ENCODE results near the gene DSCAML1. TPM values are rescaled to one million over a fixed set of nuclear protein-coding genes. Genes with fewer than 3 reads are reported as not detected.

Gene DSCAML1
- total RNA-seq, 1 donor from 2014 or later = 0.45 TPM

- DNase-seq (ENCODE audit: low spot score) = no peak
Observed at GRCh38 chr11:117618982-117619355, 178.0 kb downstream of the DSCAML1 start.

DNA sequence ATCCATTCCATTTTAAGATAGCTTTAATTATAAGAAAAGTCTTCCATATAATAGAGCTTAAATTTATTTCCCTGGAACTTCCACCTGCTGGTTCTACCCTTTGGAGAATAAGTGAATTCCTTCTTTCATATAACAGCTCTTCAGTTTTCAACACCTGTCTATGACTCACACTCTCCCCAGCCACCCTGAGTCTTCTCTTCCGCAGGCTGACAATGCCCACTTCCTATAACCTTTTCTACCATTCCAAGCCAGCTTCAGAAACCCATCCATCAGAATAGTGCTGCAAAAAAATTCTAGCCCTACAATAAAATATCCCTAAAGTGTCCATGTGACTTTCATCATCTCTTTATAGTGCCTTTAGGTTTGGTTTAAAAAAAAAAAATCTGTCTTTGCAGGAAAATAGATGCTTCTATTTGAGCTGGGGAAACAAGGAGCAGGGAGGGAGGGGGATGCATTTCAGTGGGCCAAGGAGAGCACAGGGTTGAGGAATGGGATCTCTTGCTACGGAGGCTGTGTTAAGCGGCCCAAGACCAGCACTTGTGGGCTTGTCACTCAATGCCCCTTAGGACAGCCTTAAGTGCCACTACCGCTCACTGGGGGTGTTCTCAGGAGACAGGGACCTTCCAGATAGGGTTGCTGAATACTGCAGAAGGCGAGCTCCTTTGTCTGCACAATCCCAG is 178.6 kb downstream of the DSCAML1 start:
- DNase-seq (ENCODE audit: low spot score) = no peak

DNA sequence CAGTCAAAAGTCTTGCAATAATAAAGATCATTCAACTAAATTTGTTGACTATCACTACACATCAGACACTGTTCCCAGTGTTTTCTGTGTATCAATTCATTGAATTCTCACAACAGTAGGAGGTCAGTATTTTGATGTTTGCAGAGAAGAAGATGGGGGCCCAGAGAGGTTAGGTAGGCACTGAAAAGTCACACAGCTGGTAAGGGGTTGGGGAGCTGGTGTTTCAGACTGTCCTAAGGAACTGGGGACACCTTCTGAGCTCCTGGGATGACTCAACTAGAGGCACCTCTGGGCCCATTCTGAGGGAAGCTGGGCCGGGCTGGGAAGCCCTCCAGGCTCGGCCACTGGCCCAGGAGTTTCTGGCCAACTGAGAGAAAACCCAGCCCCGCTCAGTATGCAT is 180.0 kb downstream of the DSCAML1 start:
- peak; percentile 71 for DNase-seq (ENCODE audit: low spot score)

DNA sequence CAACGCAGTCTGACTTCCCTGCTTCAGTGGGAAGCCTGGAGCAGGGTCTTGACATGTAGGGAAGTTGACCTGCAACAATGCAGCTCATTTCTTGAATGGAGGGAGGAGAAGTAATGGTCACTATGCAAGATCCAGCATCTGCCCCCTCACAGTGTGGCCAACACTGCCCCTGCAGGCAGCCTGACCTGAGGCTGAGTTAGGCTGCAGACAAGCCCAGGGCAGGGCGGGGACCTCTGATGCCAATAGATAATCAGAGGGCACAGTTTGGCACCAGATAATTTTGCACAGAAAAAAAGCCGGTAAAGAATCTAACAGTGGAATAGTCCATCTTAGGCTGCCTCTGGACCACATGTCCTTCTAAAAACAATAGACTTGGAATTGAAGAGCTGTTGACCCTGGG is 182.3 kb downstream of the DSCAML1 start:
- DNase-seq (ENCODE audit: low spot score) = no peak

- DNase-seq (ENCODE audit: low spot score) = no peak
Observed at GRCh38 chr11:117613521-117613920, 183.5 kb downstream of the DSCAML1 start.

GRCh38 chr11:117612177-117612576 is 184.8 kb downstream of the DSCAML1 start:
- no peak for DNase-seq (ENCODE audit: low spot score)

GRCh38 chr11:117610901-117611300 is 186.1 kb downstream of the DSCAML1 start:
- DNase-seq (ENCODE audit: low spot score) = no peak

- DNase-seq (ENCODE audit: low spot score) = no peak
Observed at GRCh38 chr11:117610045-117610444, 187.0 kb downstream of the DSCAML1 start.

GRCh38 chr11:117607449-117607848 is 189.6 kb downstream of the DSCAML1 start:
- DNase-seq (ENCODE audit: low spot score) = no peak

DNA sequence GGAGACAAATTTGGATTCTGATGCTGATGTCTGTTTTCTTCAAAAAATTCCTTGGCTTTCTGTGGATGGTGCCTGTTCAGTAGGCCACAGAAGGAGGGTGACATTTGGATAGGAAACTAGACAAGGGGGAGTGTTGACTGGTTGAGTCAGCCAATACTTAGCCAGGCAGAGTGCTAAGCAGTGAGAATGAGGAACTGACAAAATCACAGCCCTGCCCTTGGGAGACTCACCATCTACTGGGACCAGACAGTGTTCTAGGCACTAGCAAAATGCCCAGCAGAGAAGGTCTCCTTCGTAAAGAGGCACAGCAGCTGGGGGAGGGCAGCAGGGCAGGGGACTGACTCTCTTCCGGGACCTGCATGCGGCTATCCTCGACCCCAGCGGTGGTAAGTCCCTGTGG is 190.2 kb downstream of the DSCAML1 start:
- DNase-seq (ENCODE audit: low spot score) = no peak

DNA sequence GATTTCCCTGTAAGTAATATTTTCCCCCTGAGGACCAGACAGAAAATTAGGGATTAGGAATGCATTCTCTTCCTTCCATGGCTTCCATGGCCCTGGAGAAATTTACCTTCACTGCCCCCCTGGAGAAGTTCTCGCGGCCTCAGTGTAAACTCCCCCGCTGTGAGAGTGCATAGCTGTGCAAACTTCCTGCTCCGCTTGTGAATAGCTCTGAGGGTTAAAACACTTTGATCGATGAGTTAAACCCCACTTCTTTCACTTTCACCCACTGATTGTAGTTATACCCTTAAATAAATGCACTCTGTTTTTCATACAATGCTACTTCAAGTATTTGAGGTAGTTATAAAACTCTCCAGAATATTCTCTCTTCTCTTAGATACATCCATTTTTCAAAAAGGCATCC is 190.8 kb downstream of the DSCAML1 start:
- no peak for DNase-seq (ENCODE audit: low spot score)

GRCh38 chr11:117605331-117605730 is 191.7 kb downstream of the DSCAML1 start:
- no peak for DNase-seq (ENCODE audit: low spot score)

- DNase-seq (ENCODE audit: low spot score) = no peak
Observed at GRCh38 chr11:117604336-117604995, 192.6 kb downstream of the DSCAML1 start.

GRCh38 chr11:117603932-117604331 is 193.1 kb downstream of the DSCAML1 start:
- DNase-seq (ENCODE audit: low spot score) = no peak

DNA sequence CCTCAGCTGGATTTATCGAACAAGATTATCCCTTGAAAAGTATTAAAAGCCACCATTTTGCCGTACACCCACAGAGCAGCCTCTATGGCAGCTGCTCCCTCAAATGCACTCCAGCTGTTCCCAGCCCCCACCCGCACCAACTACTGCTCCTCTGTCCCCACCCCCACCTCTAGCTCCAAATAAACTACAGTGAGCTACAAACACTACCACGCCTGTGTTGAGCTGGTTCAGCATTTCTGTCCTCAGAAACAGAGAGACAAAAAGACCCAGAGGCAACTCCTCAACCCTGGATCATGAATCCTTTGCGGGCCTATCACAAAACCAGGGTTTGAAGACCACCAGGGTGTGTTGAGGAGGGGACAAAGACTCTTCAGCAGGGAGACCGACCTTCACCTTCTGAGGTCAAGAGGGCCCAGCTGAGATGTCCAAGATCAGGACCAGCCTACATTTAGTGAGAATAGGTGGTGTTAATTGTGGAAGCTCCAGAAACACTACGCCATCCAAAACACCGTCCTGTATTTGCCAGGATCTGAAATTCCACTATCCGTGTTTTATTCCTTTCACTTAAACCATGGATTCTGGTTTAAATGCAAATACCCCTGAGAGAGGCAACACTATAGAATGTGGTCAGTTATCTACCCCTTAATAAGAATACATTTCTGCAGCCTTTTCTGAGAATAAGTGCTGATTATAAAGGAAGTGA is 195.9 kb downstream of the DSCAML1 start:
- no peak for DNase-seq (ENCODE audit: low spot score)

DNA sequence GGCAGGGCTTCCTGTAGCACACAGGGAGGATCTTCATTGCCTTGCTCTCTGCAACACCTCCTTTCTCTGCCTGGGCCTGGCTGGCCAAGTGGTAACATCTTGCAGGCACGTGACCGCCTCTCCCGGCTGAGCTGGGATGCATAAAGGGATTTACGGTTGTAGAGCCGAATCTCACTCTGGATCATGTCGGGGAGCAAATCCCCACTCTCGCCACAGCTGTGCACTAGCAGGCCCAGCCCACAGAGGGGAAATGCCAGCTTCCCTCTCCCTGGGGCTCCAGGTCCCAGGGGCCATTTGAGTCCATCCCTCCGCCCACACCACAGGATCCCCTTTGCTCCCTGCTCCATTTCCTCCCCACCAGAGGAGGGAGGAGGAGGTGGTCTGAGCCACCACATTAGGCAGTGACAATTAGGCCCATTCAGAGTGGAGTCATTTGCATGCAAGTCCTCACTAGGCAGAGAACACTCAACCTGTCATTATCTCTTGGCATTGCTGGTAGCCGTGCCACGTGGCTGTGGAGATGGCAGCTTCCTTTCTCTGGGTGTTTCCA is 196.7 kb downstream of the DSCAML1 start:
- no peak for DNase-seq (ENCODE audit: low spot score)

- DNase-seq (ENCODE audit: low spot score) = no peak
Observed at GRCh38 chr11:117597071-117597470, 199.9 kb downstream of the DSCAML1 start.

- DNase-seq (ENCODE audit: low spot score) = no peak
Observed at GRCh38 chr11:117595440-117595839, 201.6 kb downstream of the DSCAML1 start.

GRCh38 chr11:117594721-117595120 is 202.3 kb downstream of the DSCAML1 start:
- DNase-seq (ENCODE audit: low spot score) = no peak

DNA sequence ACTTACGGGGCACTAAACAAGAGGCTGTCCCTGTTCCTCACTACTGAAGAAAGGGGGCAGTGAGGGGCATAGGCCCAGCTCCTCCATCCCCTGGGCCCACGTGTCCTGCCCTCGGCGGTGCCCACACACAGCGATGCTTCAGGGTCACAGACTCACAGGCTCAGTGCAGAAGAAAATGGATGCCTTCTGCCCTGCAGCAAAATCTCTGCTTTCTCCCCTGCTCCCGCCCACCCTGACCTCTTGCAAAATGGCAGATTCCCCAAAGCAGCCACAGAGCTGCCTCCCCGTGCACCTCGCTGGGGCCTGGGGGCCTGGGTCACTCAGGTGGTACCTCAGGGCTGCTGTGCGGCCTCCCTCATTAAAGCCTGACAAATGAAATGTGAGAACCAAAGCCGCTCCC is 204.0 kb downstream of the DSCAML1 start:
- DNase-seq (ENCODE audit: low spot score) = no peak

DNA sequence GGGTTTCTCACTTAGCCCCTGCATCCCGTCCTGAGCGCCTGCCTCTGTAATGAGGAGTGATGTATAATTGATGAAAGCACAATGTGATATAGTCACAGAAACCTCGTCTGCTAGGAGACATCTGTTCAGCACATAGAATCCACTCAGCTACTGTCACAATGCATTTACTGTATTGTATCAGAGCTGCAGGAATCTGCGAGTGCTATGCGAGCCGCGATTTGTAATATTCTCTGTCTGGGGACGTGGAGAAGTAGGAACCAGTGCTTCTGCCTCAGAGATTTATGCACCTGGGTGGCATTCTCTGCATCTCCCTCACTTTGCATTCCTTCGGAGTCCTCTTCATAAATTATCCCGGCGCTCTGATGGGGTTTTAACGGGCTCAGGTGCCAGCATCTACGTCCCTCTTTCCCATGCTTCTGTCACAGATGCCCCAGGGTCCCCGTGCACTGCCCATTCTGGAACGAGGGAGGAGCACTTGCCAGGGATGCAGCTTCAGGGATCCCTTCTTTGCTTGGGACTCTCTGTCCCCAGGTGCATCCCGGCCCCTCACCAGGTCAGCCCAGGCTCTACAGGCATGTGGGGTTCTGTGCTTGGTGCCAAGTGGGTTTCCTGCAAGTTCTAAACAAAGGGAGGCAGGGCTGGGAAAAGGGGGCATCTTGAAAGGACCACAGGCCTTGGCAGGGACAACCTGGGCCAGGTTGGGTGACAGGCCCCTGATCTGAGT is 205.5 kb downstream of the DSCAML1 start:
- peak; percentile 55 for DNase-seq (ENCODE audit: low spot score)

- DNase-seq (ENCODE audit: low spot score) = peak; percentile 62
Observed at GRCh38 chr11:117589063-117589462, 208.0 kb downstream of the DSCAML1 start.
